Measurements from ENCODE around the gene SLC30A7.

The SLC30A7 gene

GRCh38 chr1:101025283-101025656 is 129.4 kb downstream of the SLC30A7 start:
- in situ Hi-C loops (cut with HindIII; ENCODE audit: low sequenced_read_pairs): no loop called here

- in situ Hi-C loops (cut with HindIII; ENCODE audit: low sequenced_read_pairs): no loop called here
These were observed 130.0 kb downstream of the SLC30A7 start, which contains the start of gene DPH5 for GRCh38 chr1:101025657-101026429. Gene DPH5 (minus strand): TSS chr1:101025784. CDS start chr1:101025443, 341 bp downstream.

- in situ Hi-C loops (cut with HindIII; ENCODE audit: low sequenced_read_pairs): no loop called here
These were observed 130.5 kb downstream of the SLC30A7 start for GRCh38 chr1:101026430-101026788.

- in situ Hi-C loops (cut with HindIII; ENCODE audit: low sequenced_read_pairs): no loop called here
These were observed 131.4 kb downstream of the SLC30A7 start for GRCh38 chr1:101027194-101027772.

GRCh38 chr1:101028466-101028865 is 132.6 kb downstream of the SLC30A7 start:
- in situ Hi-C loops (cut with HindIII; ENCODE audit: low sequenced_read_pairs): no loop called here

- in situ Hi-C loops (cut with HindIII; ENCODE audit: low sequenced_read_pairs): no loop called here
These were observed 133.3 kb downstream of the SLC30A7 start for GRCh38 chr1:101029184-101029583.

GRCh38 chr1:101030881-101031280 is 135.0 kb downstream of the SLC30A7 start:
- in situ Hi-C loops (cut with HindIII; ENCODE audit: low sequenced_read_pairs): no loop called here
